Heart left ventricle (tissue), 16 donors: ENCODE data around the gene TRIM74. TPM values are rescaled to one million over a fixed set of nuclear protein-coding genes. Genes with fewer than 3 reads are reported as not detected.
"Not testable (repeated sequence)": the region's sequence is repeated elsewhere in the genome, so short reads cannot be mapped to it uniquely, and the experiment has no call there.

Source experiments
- ATAC-seq, 4 donors: fragments of 200-7000 bp; cut with Tn5 transposase; one replicate each; pipeline ENCODE4 v1.9.1; 2020 to 2022; ENCODE audit warnings: moderate library complexity in 4 of 4, mild to moderate bottlenecking in 3 of 4, moderate number of reproducible peaks in 1 of 4
- DNase-seq, 5 donors: peaks; one replicate each; pipeline ENCODE4 v3.0.0-alpha.2; 2020
- H3K27ac ChIP-seq, 12 donors: fragments of 200-600 bp; sonication (generic) in 4 of 12; one replicate each; pipeline versions ENCODE4 v1.5.0 to v1.8.0; 2016 to 2022; ENCODE audit warnings: mild to moderate bottlenecking in 2 of 12
- H3K27me3 ChIP-seq, 9 donors: fragments of 200-600 bp; sonication (generic) in 2 of 9; one replicate each; pipeline versions ENCODE4 v1.5.1 to v1.8.0; 2016 to 2022; ENCODE audit warnings: mild to moderate bottlenecking in 3 of 9
- H3K36me3 ChIP-seq, 9 donors: fragments of 200-600 bp; sonication (generic) in 2 of 9; one replicate each; pipeline versions ENCODE4 v1.5.0 to v1.8.0; 2018 to 2022; ENCODE audit warnings: mild to moderate bottlenecking in 2 of 9
- H3K4me1 ChIP-seq, 12 donors: fragments of 200-600 bp; sonication (generic) in 4 of 12; one replicate each; pipeline versions ENCODE4 v1.5.0 to v1.8.0; 2016 to 2022; ENCODE audit warnings: mild to moderate bottlenecking in 3 of 12
- H3K4me3 ChIP-seq, 12 donors: fragments of 200-600 bp; sonication (generic) in 4 of 12; one replicate each; pipeline versions ENCODE4 v1.5.0 to v1.8.0; 2017 to 2022; ENCODE audit warnings: mild to moderate bottlenecking in 9 of 12, moderate library complexity in 4 of 12
- H3K9me3 ChIP-seq, 12 donors: fragments of 200-600 bp; sonication (generic) in 4 of 12; one replicate each; pipeline versions ENCODE4 v1.5.0 to v1.8.0; 2016 to 2022; ENCODE audit warnings: mild to moderate bottlenecking in 1 of 12
- CTCF ChIP-seq, 12 donors: fragments of 200-600 bp; sonication (generic) in 4 of 12; IDR thresholded peaks; one replicate each; pipeline versions ENCODE4 v1.5.0 to v1.8.0; 2018 to 2022; ENCODE audit warnings: antibody characterized with exemption in 12 of 12, mild to moderate bottlenecking in 5 of 12
- WGBS, 4 donors: extraction: QIAGEN DNeasy Blood & Tissue Kit in 2 of 4; methylation state at CpG; one replicate each; pipeline versions ENCODE4 v1.1.5 to v1.1.7; 2013 to 2018; 5-methylcytosine and 5-hydroxymethylcytosine counted together
- intact Hi-C, 10 donors: fragments of 100-400 bp; cut with DNase I; formaldehyde crosslinking; loops; one replicate each; pipeline versions ENCODE4 v1.11.1 to v1.14.2; 2022
- polyA plus RNA-seq, 2 donors: library from polyadenylated mRNA; stranded (reverse); fragments of 200-250 nt; gene quantifications; one replicate each; pipeline ENCODE4 v1.2.3, GENCODE V29; 2013
- total RNA-seq, 9 donors: library from RNA; depleted of rRNA in 2 of 9; stranded (reverse); fragments of >200 nt in 2 of 9; fragmentation: NEBNext Ultra II Directional in 3 of 9; extraction: Animal tissue kit (Norgen Biotek cat#: 25700) in 3 of 9; gene quantifications; one replicate each; pipeline versions ENCODE4 v1.1.0 to v1.2.4, GENCODE V29; 2016 to 2023
- donor health status: ischemic (EF 13 %, LVEDD 7.1; RV severe dilation, severe dysfunction).
- donor health status: healthy with polysubstance abuse.
- donor health status: DM: no; HTN: yes; CAD: no.
- donor health status: DM: no; HTN: no; CAD: no.
- donor health status: ischemic (EF 25% LVEDD 6.9; RV normal size, moderate dysfunction).
- donor health status: ischemic (EF 25% LVEDD 5.7; RV mildly dilated, moderate dysfunction).
- donor health status: healthy.
- donor health status: DM: yes; HTN: yes; CAD: no.
- donor health status: ischemic (EF 35%, LVEDD 5.7; RV mildly dilated, moderate dysfunction).
- donor health status: nonischemic (EF 11% LVEDD 7.7; RV severe dilation, severe dysfunction).
- donor health status: DM: yes; HTN: yes; CAD: no.
- donor health status: PGD.
- donor health status: ischemic (EF 29% LVEDD 5.4; RV normal size, mild dysfunction).
- donor health status: nonischemic (EF 23%, LVEDD 6.1; RV moderate dilation, normal function).

TRIM74 gene
- total and polyA plus RNA-seq, 11 donors: 0.06 to 1.7 (median 0.46) TPM; not detected in 6

GRCh38 chr7:72914756-72915525 is 54.3 kb downstream of the TRIM74 start:
- H3K4me3 ChIP-seq, H3K27ac ChIP-seq, H3K9me3 ChIP-seq, H3K4me1 ChIP-seq, H3K27me3 ChIP-seq: not testable (repeated sequence)
- WGBS, 4 donors: 66 to 74% (median 67%) methylated on average over 9 of the region's 9 CpGs
- intact Hi-C loops: loop anchor here in 4 of 10 donors (5.0 to 10.0 kb wide), 3 partner anchors 80 to 93 kb away; partner anchors contain the start of gene TYW1B (in 2 of the 4)
- DNase-seq (peak in 3 of 5 donors; percentile 34 to 46 (median 43)), ATAC-seq (peak in 3 of 4 donors; percentile 75 to 77 (median 75))
- TF ChIP-seq CTCF (IDR thresholded peaks at IDR 0.05): peak; percentile 48 to 71 (median 60)
- peaks cover 0 to 49% (median 22%) of the 10 kb centered on the region in 9 donors for H3K36me3 ChIP-seq

- intact Hi-C loops: loop anchor here in 3 of 10 donors (10.0 kb wide), 2 partner anchors 79 to 89 kb away; partner anchors contain the start of gene TYW1B (in 2 of the 3)
Observed at GRCh38 chr7:72913750-72914149, 55.5 kb downstream of the TRIM74 start.

GRCh38 chr7:72911395-72911794 is 57.9 kb downstream of the TRIM74 start:
- not testable (repeated sequence) for H3K27me3 ChIP-seq, H3K4me3 ChIP-seq, H3K4me1 ChIP-seq, H3K9me3 ChIP-seq, DNase-seq, H3K27ac ChIP-seq
- 88 to 94% (median 90%) methylated on average over 8 to 10 of the region's 12 CpGs for WGBS, 4 donors
- H3K36me3 ChIP-seq: peaks cover 0 to 46% (median 29%) of the 10 kb centered on the region in 9 donors
- ATAC-seq: peak in 1 of 4 donors; percentile 20
- intact Hi-C loops: loop anchor here in 3 of 10 donors (10.0 kb wide), 2 partner anchors 77 to 87 kb away; partner anchors contain the start of gene TYW1B (in 2 of the 3)

More at GRCh38 chr7:72913750-72914149, 55.5 kb downstream of the TRIM74 start:
- not testable (repeated sequence) for DNase-seq, H3K9me3 ChIP-seq, H3K27ac ChIP-seq, H3K4me3 ChIP-seq, H3K4me1 ChIP-seq, ATAC-seq, H3K27me3 ChIP-seq
- WGBS, 4 donors: 80 to 85% (median 83%) methylated on average over 10 of the region's 10 CpGs
- peaks cover 0 to 45% (median 22%) of the 10 kb centered on the region in 9 donors for H3K36me3 ChIP-seq

Other genes with a start within 250 kb of the TRIM74 start
- 1 to 10 TPM in 8 of 9 donors, under 1 TPM in 1; 0.44 to 5.7 (median 1.9) TPM for gene TYW1B, start 141.3 kb downstream of the TRIM74 start, total RNA-seq
- gene TYW1B, start 141.3 kb downstream of the TRIM74 start, polyA plus RNA-seq: 1 to 10 TPM; 1.0 to 1.6 TPM
- 10 to 100 TPM; 10.9 to 23.2 (median 16.1) TPM for gene POM121, start 44.4 kb downstream of the TRIM74 start, total RNA-seq
- 10 to 100 TPM in 1 of 2 donors, 1 to 10 TPM in 1; 8.3 to 16.8 TPM for gene POM121, start 44.4 kb downstream of the TRIM74 start, polyA plus RNA-seq
- not detected for gene SPDYE8, start 60.3 kb upstream of the TRIM74 start, total RNA-seq
- gene SPDYE8, start 60.3 kb upstream of the TRIM74 start, polyA plus RNA-seq: not detected
- not detected for gene SPDYE11, start 88.4 kb upstream of the TRIM74 start, total RNA-seq
- not detected for gene SPDYE11, start 88.4 kb upstream of the TRIM74 start, polyA plus RNA-seq
- gene SPDYE9, start 116.6 kb upstream of the TRIM74 start, total RNA-seq: not detected
- gene SPDYE9, start 116.6 kb upstream of the TRIM74 start, polyA plus RNA-seq: not detected